Body of pancreas (tissue), 4 donors: Measurements from ENCODE around the gene HERPUD1.

Experiments used
- POLR2A ChIP-seq, 3 donors: fragments of 450-650 bp; IDR thresholded peaks; one replicate each; pipeline ENCODE4 v1.6.1; 2016; ENCODE audit warnings: antibody characterized with exemption in 3 of 3, mild to moderate bottlenecking in 2 of 3
- TF ChIP-seq, protein P1 (sequence below), 7 experiments: fragments of 450-650 bp in 4 of 7; fragments of 200-600 bp in 3 of 7; sonication (generic) in 3 of 7; IDR thresholded peaks; one replicate each; pipeline ENCODE4 v1.5.1; 2016 to 2019; ENCODE audit warnings: antibody characterized with exemption in 7 of 7

DNA sequence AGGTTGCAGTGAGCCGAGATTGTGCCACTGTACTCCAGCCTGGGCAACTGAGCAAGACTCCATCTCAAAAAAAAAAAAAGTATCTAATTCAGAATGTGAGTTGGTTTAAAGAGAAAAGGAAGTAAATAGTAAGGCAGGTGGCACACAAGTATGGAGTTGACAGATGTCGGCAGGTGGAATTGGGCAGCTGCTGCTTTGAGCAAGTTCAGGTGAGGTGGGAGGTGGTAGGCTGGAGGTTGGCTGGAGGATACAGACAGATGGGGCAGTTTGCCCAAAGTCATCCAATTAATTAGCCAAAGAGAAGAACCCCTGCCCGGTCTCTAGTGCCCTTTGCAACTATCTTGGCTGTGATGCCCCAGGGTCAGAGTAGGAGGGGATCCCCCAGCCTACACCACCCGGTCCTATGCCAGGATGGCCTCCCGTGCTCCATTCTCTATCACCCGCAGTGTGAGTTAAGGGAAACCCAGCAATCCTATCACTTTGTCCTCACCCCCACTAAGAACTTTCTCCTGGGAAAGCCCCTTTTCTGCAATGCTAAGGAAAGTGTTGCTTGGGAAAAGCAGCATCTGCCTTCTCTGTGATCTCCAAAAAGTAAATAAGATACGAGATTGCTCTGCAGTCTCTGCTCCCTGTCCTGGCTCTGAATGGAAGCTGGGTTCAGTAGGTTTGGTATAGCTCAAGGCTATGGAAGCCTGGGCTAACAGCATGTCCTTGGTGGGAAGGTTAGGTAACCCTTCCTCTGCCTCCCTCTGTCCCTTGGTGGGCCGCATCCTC lies 34.7 kb upstream of the HERPUD1 start:
- TF ChIP-seq POLR2A (IDR thresholded peaks at IDR 0.05) = peak in 2 of 3 donors; percentile 40 to 53
- TF ChIP-seq, protein P1, sequence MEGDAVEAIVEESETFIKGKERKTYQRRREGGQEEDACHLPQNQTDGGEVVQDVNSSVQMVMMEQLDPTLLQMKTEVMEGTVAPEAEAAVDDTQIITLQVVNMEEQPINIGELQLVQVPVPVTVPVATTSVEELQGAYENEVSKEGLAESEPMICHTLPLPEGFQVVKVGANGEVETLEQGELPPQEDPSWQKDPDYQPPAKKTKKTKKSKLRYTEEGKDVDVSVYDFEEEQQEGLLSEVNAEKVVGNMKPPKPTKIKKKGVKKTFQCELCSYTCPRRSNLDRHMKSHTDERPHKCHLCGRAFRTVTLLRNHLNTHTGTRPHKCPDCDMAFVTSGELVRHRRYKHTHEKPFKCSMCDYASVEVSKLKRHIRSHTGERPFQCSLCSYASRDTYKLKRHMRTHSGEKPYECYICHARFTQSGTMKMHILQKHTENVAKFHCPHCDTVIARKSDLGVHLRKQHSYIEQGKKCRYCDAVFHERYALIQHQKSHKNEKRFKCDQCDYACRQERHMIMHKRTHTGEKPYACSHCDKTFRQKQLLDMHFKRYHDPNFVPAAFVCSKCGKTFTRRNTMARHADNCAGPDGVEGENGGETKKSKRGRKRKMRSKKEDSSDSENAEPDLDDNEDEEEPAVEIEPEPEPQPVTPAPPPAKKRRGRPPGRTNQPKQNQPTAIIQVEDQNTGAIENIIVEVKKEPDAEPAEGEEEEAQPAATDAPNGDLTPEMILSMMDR (IDR thresholded peaks at IDR 0.05) = no peak
